GM13977 (cell line): ENCODE measurements around the gene TARS3.
"Not testable (repeated sequence)": the region's sequence is repeated elsewhere in the genome, so short reads cannot be mapped to it uniquely, and the experiment has no call there.

Source experiments
- DNase-seq: peaks from one replicate; pipeline ENCODE4 v3.0.0; 2012; ENCODE audit warnings: low spot score
- in situ Hi-C: fragments of 300-500 bp; cut with MboI; formaldehyde crosslinking; loops from one replicate; pipeline ENCODE4 v1.12.0; 2022; ENCODE audit warnings: low sequenced_read_pairs, low pct_unique_long_range_greater_than_20kb, mixed read lengths, inconsistent platforms; ENCODE audit not compliant: unreplicated experiment
- TF ChIP-seq, protein P1 (sequence below): IDR thresholded peaks from 2 replicates; pipeline ENCODE4 v1.5.1; 2012; ENCODE audit warnings: mild to moderate bottlenecking, control low read depth; ENCODE audit not compliant: insufficient read depth; ENCODE audit errors: extremely low read depth, missing control alignments

Gene TARS3

DNA sequence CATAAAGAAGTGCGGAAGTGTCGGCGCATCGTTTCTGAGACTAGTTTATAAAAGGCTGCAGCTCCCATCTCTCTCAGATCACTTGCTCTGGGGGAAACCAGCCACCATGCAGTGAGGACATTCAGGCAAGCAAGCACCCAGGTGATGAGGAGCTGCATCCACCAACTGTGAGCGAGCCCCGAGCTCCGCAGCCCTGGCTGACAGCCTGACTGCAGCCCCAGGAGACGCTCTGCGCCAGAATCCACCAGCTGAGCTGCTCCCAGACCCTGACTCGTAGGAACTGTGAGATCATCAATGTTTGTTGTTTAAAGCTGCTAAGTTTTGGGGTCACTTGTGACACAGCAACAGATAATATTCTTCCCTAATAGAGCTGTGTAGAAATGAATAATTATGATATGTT, 67.1 kb downstream of the TARS3 start:
- TF ChIP-seq, protein P1, sequence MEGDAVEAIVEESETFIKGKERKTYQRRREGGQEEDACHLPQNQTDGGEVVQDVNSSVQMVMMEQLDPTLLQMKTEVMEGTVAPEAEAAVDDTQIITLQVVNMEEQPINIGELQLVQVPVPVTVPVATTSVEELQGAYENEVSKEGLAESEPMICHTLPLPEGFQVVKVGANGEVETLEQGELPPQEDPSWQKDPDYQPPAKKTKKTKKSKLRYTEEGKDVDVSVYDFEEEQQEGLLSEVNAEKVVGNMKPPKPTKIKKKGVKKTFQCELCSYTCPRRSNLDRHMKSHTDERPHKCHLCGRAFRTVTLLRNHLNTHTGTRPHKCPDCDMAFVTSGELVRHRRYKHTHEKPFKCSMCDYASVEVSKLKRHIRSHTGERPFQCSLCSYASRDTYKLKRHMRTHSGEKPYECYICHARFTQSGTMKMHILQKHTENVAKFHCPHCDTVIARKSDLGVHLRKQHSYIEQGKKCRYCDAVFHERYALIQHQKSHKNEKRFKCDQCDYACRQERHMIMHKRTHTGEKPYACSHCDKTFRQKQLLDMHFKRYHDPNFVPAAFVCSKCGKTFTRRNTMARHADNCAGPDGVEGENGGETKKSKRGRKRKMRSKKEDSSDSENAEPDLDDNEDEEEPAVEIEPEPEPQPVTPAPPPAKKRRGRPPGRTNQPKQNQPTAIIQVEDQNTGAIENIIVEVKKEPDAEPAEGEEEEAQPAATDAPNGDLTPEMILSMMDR: no peak
- in situ Hi-C loops: no loop called here
- DNase-seq: no peak

DNA sequence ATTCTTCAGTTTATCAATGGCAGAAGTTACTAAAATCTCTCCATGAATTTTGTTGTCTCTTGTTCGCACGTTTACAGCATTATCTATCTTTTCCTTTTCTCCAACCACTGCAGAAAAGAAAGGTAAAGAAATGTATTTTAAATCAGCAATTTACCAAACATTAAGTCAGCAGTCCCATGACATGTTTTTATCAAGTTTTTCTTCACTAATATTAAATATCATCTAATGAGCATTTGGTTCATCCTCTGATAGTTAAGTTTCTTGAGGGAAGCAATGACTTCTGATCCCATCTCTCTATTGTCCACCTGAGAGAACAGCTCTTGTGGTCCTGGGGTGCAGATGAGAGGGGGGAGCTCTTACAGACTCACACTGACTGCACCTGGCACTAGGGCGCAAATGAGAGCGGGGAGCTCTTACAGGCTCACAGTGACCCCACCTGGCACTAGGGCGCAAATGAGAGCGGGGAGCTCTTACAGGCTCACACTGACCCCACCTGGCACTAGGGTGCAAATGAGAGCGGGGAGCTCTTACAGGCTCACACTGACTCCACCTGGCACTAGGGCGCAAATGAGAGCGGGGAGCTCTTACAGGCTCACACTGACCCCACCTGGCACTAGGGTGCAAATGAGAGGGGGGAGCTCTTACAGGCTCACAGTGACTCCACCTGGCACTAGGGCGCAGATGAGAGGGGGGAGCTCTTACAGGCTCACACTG, 69.5 kb downstream of the TARS3 start:
- DNase-seq, in situ Hi-C loops: not testable (repeated sequence)
- TF ChIP-seq, protein P1: peak; percentile 57

DNA sequence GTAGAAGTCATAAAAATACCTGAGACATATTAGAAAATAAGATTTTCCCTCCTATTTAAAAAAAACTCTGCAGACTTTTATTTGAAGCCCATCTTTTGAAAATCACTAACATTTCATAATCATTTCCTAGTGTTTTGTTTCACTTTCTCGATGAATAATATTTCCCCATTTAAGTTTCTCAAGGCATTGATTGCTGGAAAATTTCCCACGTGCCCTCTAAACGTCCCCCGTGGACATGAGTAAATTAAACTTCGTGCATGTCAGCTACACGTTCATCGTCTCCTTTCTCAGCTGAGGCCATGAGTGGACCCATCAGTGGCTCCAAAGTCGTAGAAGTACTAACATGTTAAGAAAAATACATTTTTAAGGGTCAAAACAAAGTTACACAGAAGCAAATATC, 70.1 kb downstream of the TARS3 start:
- TF ChIP-seq, protein P1: no peak
- DNase-seq: no peak
- in situ Hi-C loops: no loop called here

DNA sequence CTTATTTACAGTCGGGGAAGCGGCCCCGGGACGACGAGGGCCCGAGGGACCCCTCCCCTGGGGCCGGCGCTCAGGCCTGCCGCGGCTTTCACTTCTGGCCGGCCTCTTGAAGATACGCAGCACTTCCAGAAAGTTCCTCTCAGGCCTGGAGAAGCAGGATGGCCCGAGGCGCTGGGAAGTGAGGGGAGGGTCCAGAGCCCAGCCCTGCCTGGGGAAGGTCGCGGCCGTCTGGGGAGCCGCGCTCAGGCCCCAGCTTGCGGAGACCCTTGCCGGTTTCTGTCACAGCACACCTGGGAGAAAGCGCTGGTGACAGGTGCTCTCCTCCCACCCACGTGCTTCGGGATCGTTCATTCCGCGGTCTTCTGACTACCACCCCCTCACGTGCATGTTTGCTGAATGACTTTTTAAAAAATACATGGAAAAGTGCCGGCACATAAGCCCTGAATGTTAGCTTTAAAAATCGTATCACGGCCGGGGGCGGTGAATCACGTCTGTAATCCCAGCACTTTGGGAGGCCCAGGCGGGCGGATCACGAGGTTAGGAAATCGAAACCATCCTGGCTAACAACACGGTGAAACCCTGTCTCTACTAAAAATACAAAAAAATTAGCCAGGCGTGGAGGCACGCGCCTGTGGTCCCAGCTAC, 71.4 kb downstream of the TARS3 start:
- DNase-seq: peak; percentile 35
- TF ChIP-seq, protein P1: no peak
- in situ Hi-C loops: no loop called here

DNA sequence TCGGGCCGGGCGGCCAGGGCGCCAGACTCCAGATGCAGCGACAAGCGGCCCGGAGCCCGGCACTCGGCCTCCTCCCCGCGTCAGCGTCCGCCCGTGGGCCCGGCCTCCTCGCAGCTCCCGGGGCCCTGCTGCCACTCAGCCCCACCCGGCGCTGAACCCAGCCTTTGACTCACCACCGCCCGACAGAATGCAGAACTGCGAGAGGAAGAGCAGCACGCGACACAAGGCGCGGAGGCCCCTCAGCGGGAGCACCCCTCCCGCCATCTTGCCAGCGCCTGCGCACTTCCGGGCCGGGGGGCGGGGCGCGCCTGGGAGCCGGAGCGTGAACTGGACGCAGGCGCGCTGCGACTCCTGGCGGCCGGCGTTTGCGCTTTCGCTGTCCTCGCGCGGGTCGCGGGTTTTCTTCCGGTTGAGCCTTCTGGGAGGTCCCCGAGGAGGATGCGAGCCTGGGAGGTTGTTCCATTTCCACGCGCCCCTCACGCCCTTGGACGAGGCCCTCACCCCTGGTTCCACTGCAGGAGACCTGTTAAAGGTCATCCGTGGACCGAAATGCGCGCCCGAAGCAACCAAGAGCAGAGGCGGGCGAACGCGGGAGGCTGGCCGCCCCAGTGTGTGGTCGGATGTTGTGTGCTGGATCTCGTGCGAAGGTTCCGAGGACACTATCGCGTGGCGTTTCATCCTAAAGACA, 72.0 kb downstream of the TARS3 start, which contains the start of gene TM2D3:
Gene TM2D3, minus strand, starts transcription at position 284 of the 688 bp plus-strand sequence. Its CDS starts 20 bp downstream, at position 264.
- in situ Hi-C loops: no loop called here
- peak; percentile 96 for DNase-seq
- TF ChIP-seq, protein P1: peak; percentile 61

DNA sequence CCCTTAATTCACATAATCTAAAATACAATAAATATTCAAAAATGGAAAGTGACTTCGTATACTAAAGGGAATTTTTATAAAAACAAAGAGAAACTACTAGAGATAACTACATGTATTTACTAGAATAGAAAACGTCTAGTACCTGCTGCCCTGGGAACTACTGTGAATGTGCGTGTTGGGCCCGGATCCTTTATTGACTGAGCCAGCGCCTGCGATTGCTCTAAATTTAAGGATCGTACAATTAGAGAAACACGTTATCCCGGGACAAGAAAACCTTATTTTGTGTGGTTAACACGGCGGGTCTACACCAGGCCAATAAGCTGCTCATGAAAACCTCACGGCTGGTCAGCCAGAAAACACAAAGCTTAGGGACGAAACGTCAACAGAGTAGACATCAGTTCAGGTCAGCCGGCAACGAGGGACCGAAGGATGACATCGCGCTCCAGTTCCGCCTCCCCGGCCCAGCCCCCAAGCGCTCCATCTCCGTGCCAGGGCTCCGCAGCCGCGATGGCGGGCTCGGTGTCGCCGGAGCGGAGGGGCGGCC, 72.6 kb downstream of the TARS3 start:
- in situ Hi-C loops: no loop called here
- DNase-seq: no peak
- TF ChIP-seq, protein P1: no peak
